Psoas muscle (tissue), 8 donors: ENCODE data around the gene ELMO1. TPM values are rescaled to one million over a fixed set of nuclear protein-coding genes. Genes with fewer than 3 reads are reported as not detected.

Experiments used
- ATAC-seq, 4 donors: fragments of 200-7000 bp; cut with Tn5 transposase; one replicate each; pipeline ENCODE4 v1.9.1; 2020; ENCODE audit warnings: moderate library complexity in 3 of 4, mild to moderate bottlenecking in 2 of 4
- DNase-seq, 2 donors: peaks; one replicate each; pipeline ENCODE4 v3.0.0-alpha.2; 2020
- H3K27ac ChIP-seq: fragments of 200-600 bp; one replicate; pipeline ENCODE4 v1.8.0; 2022
- H3K27me3 ChIP-seq, 3 donors: fragments of 200-600 bp in 1 of 3; one replicate each; pipeline versions ENCODE4 v1.6.1 to v1.8.0; 2013 to 2022; ENCODE audit warnings: low read length in 2 of 3, mild to moderate bottlenecking in 2 of 3, moderate library complexity in 1 of 3; ENCODE audit not compliant: insufficient read depth in 3 of 3
- H3K36me3 ChIP-seq, 2 donors: fragments of 200-600 bp in 1 of 2; one replicate each; pipeline versions ENCODE4 v1.6.1 to v1.8.0; 2013 to 2022; ENCODE audit warnings: low read depth in 1 of 2, mild to moderate bottlenecking in 1 of 2, moderate library complexity in 1 of 2; ENCODE audit not compliant: insufficient read depth in 1 of 2
- H3K4me1 ChIP-seq: fragments of 200-600 bp; one replicate; pipeline ENCODE4 v1.8.0; 2022
- H3K4me3 ChIP-seq: fragments of 200-600 bp; one replicate; pipeline ENCODE4 v1.8.0; 2022; ENCODE audit warnings: mild to moderate bottlenecking
- H3K9me3 ChIP-seq: fragments of 200-600 bp; one replicate; pipeline ENCODE4 v1.8.0; 2022
- CTCF ChIP-seq: fragments of 200-600 bp; IDR thresholded peaks from one replicate; pipeline ENCODE4 v1.8.0; 2022; ENCODE audit warnings: antibody characterized with exemption
- WGBS, 3 donors: extraction: QIAGEN DNeasy Blood & Tissue Kit; methylation state at CpG; one replicate each; pipeline versions ENCODE4 v1.1.6 to v1.1.7; 2013; 5-methylcytosine and 5-hydroxymethylcytosine counted together
- intact Hi-C, 2 donors: fragments of 100-400 bp; cut with DNase I; formaldehyde crosslinking; loops; one replicate each; pipeline versions ENCODE4 v1.11.0 to v1.14.2; 2022
- polyA plus RNA-seq, 3 donors: library from polyadenylated mRNA; stranded (reverse); fragments of 200-250 nt; gene quantifications; one replicate each; pipeline ENCODE4 v1.2.3, GENCODE V29; 2013
- total RNA-seq, 4 donors: library from RNA; stranded (reverse); fragmentation: NEBNext Ultra II Directional in 2 of 4; extraction: Animal tissue kit (Norgen Biotek cat#: 25700) in 2 of 4; gene quantifications; one replicate each; pipeline versions ENCODE4 v1.2.1 to v1.2.4, GENCODE V29; 2021 to 2023
- donor health status: healthy with polysubstance abuse.
- donor health status: DM: no; HTN: no; CAD: no; lungs with moderate emphysema.
- donor health status: Bipolar disorder and iron deficiency.
- donor health status: healthy.
- donor health status: DM: yes; HTN: yes; CAD: no.
- donor health status: DM: no; HTN: no; CAD: no.
- donor health status: DM: no; HTN: no; CAD: no.
- donor health status: DM: yes; HTN: yes; CAD: no.

ELMO1 gene
- total and polyA plus RNA-seq, 7 donors = 2.8 to 8.1 (median 6.9) TPM

GRCh38 chr7:37493810-37494209 is 45.1 kb upstream of the ELMO1 start:
- no peak for TF ChIP-seq CTCF
- Histone ChIP-seq H3K27me3 (no peaks in the 10 kb centered on the region), H3K36me3 (no peaks in the 10 kb centered on the region), H3K27ac (no peak overlapping the region), H3K9me3 (no peaks in the 10 kb centered on the region), H3K4me3 (no peak overlapping the region), H3K4me1 (no peaks in the 10 kb centered on the region)
- 88 to 95% (median 92%) methylated on average over 13 of the region's 13 CpGs for WGBS, 3 donors
- intact Hi-C loops = no loop called here
- DNase-seq = no peak
- ATAC-seq = no peak

DNA sequence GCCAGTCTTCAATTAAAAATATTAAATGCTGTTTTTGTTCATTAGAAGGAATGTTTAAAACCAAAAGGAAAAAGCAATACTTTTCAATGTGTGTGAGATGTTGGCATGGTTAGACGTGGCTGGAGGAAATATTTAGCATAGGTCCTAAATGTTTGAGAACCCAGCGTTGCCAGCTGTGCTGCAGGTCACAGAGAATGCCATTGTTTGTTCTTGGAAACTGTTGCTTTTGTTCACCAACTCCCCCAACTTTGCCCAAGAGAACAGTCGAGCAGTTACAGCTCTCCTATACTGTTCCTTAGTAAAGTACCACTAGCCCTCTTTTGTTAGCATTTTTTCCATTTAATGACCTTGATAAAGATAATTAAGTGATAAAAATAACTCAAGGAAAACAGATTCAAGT is 44.5 kb upstream of the ELMO1 start:
- Histone ChIP-seq H3K36me3 (no peaks in the 10 kb centered on the region), H3K9me3 (no peaks in the 10 kb centered on the region), H3K4me3 (no peak overlapping the region), H3K27ac (no peak overlapping the region), H3K27me3 (no peaks in the 10 kb centered on the region), H3K4me1 (no peaks in the 10 kb centered on the region)
- no peak for DNase-seq
- ATAC-seq = no peak
- no peak for TF ChIP-seq CTCF
- intact Hi-C loops = no loop called here
- 30 to 40% (median 32%) methylated on average over 3 of the region's 3 CpGs for WGBS, 3 donors

DNA sequence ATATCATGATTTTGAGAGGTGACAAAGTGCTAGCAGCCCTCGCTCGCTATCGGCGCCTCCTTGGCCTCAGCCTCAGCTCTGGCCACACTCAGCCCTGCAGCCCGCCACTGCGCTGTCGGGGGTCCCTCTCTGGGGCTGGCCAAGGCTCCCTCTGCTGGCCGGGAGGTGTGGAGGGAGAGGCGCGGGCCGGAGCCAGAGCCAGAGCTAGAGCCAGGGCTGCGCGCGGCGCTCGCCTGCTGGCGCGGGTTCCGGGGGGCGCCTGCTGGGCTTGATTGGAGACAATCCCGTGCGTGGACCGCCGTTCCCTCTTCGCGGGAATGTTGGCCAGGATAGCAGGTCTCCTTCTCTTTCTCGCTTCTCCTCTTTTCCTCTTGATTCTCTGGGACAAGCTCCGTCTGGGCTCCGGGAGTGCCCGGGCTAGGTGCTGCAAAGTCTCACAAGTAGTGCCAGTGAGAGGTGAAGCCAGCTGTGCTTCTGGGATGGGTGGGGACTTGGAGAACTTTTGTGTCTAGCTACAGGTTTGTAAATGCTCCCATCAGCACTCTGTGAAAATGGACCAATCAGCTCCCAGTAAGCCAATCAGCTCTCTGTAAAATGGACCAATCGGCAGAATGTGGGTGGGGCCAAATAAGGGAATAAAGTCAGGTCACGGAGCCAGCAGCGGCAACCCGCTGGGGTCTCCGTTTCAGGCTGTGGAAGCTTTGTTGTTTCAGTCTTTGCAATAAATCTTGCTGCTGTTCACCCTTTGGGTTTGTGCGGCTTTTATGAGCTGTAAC is 43.4 kb upstream of the ELMO1 start:
- intact Hi-C loops = no loop called here
- Histone ChIP-seq H3K4me1 (no peaks in the 10 kb centered on the region), H3K27ac (no peak overlapping the region), H3K36me3 (no peaks in the 10 kb centered on the region), H3K9me3 (no peaks in the 10 kb centered on the region), H3K27me3 (no peaks in the 10 kb centered on the region), H3K4me3 (no peak overlapping the region)
- ATAC-seq (no peak), DNase-seq (no peak)
- 87 to 97% (median 95%) methylated on average over 35 to 36 of the region's 36 CpGs for WGBS, 3 donors
- no peak for TF ChIP-seq CTCF

GRCh38 chr7:37489703-37490102 is 41.0 kb upstream of the ELMO1 start:
- no peak for TF ChIP-seq CTCF
- H3K4me1 ChIP-seq = no peaks in the 10 kb centered on the region
- no peak for DNase-seq
- H3K27me3 ChIP-seq = no peaks in the 10 kb centered on the region
- 41 to 83% (median 50%) methylated on average over 1 of the region's 1 CpG for whole genome bisulfite sequencing, 3 donors
- H3K9me3 ChIP-seq = no peaks in the 10 kb centered on the region
- no peak overlapping the region for H3K27ac ChIP-seq
- intact Hi-C loops = no loop called here
- no peak overlapping the region for H3K4me3 ChIP-seq
- no peaks in the 10 kb centered on the region for H3K36me3 ChIP-seq
- no peak for ATAC-seq
